ENCODE results near the gene TMEM198. TPM values are rescaled to one million over a fixed set of nuclear protein-coding genes. Genes with fewer than 3 reads are reported as not detected.

Gene TMEM198
- total RNA-seq (2022; extraction: Qiagen RNA extraction; ENCODE audit: low read depth) = 0.54 to 1.3 TPM (median 0.95 TPM) in 5 replicates

GRCh38 chr2:219543596-219544358, at the start of gene TMEM198, which contains the start of gene CHPF:
TMEM198 (plus strand) TSS chr2:219544028; CDS start chr2:219544728, 700 bp downstream.
CHPF (minus strand) TSS chr2:219543809; CDS start chr2:219543538, 271 bp downstream.

GRCh38 chr2:219498280-219499057, 45.4 kb upstream of the TMEM198 start, which contains the start of gene GMPPA:
GMPPA (plus strand) TSS chr2:219498891; CDS start chr2:219499976, 1,085 bp downstream.

DNA sequence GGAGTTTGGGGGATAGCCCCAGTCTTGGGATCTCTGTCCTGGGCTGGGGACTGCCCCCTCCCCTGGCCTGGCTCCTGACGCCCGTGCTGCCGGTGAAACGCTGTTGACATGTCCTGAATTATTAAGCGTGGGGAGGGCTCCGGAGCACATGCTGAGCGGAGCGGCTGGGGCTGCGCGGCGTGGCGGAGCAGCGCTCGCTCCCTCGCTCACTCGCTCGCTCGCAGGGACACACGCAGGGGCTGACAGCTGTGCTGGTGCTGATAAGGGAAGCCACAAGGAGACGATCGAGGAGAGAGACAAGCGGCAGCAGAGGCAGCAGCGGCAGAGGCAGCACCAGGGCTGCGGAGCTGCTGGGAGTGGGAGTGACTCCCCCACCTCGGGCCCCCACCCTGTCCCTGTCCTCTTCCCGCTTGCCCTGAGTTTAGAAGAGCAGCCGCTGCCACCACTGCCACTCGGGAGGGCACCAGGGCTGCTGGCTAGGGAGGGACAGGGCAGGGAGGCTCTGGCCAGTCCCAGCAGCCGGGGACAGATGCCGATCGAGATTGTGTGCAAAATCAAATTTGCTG, 29.5 kb upstream of the TMEM198 start, which contains the start of gene ASIC4:
ASIC4 (plus strand) TSS at position 287 of the 566 bp plus-strand sequence; CDS start at position 530, 243 bp downstream.

GRCh38 chr2:219571311-219572236, 27.7 kb downstream of the TMEM198 start, which contains the start of gene OBSL1:
OBSL1 (minus strand) TSS chr2:219571539; CDS start chr2:219571232, 307 bp downstream.

GRCh38 chr2:219572237-219573001, 28.6 kb downstream of the TMEM198 start, which contains the start of gene INHA:
INHA (plus strand) TSS chr2:219572310; CDS start chr2:219572375, 65 bp downstream.

GRCh38 chr2:219597552-219598307, 53.9 kb downstream of the TMEM198 start, which contains the start of gene STK11IP:
STK11IP (plus strand) TSS chr2:219597857; CDS start chr2:219598120, 263 bp downstream.

Other genes starting within 250 kb of the TMEM198 start
- 1.3 to 2.2 TPM (median 1.9 TPM) in 5 replicates for gene PTPRN, start 234.6 kb upstream of the TMEM198 start, total RNA-seq (2022; extraction: Qiagen RNA extraction; ENCODE audit: low read depth)
- not detected in 5 replicates for gene RESP18, start 211.3 kb upstream of the TMEM198 start, total RNA-seq (2022; extraction: Qiagen RNA extraction; ENCODE audit: low read depth)
- 61.9 to 65.8 TPM (median 64.1 TPM) in 5 replicates for gene DNPEP, start 156.1 kb upstream of the TMEM198 start, total RNA-seq (2022; extraction: Qiagen RNA extraction; ENCODE audit: low read depth)
- gene DES, start 125.7 kb upstream of the TMEM198 start, total RNA-seq (2022; extraction: Qiagen RNA extraction; ENCODE audit: low read depth) = 0.08 to 0.09 TPM in 2 of 5 replicates, not detected in the others
- gene SPEG, start 109.2 kb upstream of the TMEM198 start, total RNA-seq (2022; extraction: Qiagen RNA extraction; ENCODE audit: low read depth) = 5.8 to 8.1 TPM (median 6.6 TPM) in 5 replicates
- gene GMPPA, start 45.1 kb upstream of the TMEM198 start, total RNA-seq (2022; extraction: Qiagen RNA extraction; ENCODE audit: low read depth) = 35.1 to 37.4 TPM (median 37.1 TPM) in 5 replicates
- 0.02 to 0.09 TPM (median 0.07 TPM) in 4 of 5 replicates, not detected in the other for gene ASIC4, start 29.5 kb upstream of the TMEM198 start, total RNA-seq (2022; extraction: Qiagen RNA extraction; ENCODE audit: low read depth)
- 21.7 to 32.2 TPM (median 29.1 TPM) in 5 replicates for gene CHPF, start 219 bp upstream of the TMEM198 start, total RNA-seq (2022; extraction: Qiagen RNA extraction; ENCODE audit: low read depth)
- 17.7 to 24.2 TPM (median 20.1 TPM) in 5 replicates for gene OBSL1, start 27.5 kb downstream of the TMEM198 start, total RNA-seq (2022; extraction: Qiagen RNA extraction; ENCODE audit: low read depth)
- gene INHA, start 28.3 kb downstream of the TMEM198 start, total RNA-seq (2022; extraction: Qiagen RNA extraction; ENCODE audit: low read depth) = 0.38 to 0.57 TPM (median 0.52 TPM) in 5 replicates
- gene STK11IP, start 53.8 kb downstream of the TMEM198 start, total RNA-seq (2022; extraction: Qiagen RNA extraction; ENCODE audit: low read depth) = 15.2 to 21.1 TPM (median 19.5 TPM) in 5 replicates
- 2.8 to 3.6 TPM (median 2.8 TPM) in 5 replicates for gene SLC4A3, start 83.6 kb downstream of the TMEM198 start, total RNA-seq (2022; extraction: Qiagen RNA extraction; ENCODE audit: low read depth)